ENCODE measurements around the gene MYPN.
"Not testable (repeated sequence)": the region's sequence is repeated elsewhere in the genome, so short reads cannot be mapped to it uniquely, and the experiment has no call there.

The MYPN gene

DNA sequence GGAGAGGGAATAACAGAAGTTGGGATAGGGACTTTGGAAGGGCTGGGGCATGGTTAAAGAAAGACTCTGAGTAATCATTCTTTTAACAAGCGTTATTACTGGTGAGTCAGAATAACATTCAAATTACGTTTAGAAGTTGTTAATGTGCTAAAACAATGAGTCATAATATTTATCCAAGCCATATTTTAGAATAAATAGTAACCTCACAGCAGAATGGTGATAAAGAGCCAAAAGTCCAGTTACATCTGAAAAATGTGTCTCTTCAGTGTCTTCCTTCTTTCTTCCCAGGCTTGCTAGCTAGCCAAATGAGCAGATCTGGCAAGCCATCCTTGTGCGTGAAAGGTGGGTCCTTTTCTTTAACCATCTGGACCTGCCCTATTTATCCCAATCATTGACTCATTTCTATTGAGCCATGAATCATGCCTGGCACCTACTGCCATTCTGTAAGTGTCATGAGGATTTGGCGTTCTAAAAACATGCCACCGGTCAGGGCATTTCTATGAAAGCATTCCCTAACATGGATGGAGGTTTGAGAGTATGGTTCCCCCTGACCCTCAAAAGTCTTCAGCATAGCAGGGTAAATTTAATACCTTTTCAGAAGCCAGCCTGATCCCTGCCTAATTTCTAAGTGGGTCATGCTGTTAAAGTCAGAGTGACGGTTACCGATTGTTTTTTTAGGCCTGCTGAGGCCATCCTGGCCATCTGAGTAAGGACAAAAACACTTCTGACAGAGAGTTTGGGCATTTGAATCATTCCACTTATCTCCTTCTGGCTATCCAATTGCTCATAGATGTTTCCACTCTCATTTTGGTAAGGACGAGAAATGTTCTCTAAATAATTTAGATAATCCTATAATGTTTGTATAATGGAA lies 26.9 kb downstream of the MYPN start:
- DNase-seq: no peak

- no peak for DNase-seq
Observed at GRCh38 chr10:68137171-68137570, 27.9 kb downstream of the MYPN start.

- no peak for DNase-seq
Observed at GRCh38 chr10:68138526-68138925, 29.2 kb downstream of the MYPN start.

DNA sequence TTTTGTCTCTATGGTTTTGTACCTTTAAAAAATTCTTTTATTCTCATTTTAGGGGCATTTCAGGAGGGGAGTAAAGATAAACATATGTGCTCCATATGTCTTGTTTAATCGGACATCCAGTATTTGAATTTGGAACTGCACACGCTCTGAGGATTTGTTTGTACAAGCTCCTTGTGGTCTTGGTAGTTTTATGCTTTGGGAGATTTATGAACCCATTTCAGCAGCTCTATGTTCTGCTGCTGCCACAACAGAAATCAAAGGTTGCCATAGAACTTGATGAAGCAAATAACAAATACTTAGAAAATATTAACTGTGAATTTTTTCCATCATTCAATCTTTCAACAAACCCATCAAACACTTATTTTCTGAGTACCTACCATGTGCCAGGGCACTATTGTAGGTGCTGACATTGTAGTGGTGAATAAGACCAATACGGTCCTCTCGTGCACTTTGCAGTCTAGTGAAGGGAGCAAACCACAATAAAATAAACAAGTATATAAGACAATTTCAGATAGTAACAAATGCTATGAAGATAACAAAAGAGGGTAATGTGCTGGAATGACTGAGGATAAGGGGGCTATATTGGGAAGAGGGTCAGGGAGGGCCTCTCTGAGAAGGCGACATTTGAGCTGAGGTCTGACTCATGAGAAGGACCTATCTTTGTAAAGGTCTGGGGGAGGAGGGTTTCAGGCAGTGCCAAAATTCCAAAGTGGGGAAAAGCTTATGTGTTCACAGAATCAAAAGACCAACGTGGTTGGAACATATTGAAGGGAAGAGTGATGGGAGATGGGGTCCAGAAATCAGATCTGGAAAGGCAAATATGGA lies 30.4 kb downstream of the MYPN start:
- DNase-seq: no peak

DNA sequence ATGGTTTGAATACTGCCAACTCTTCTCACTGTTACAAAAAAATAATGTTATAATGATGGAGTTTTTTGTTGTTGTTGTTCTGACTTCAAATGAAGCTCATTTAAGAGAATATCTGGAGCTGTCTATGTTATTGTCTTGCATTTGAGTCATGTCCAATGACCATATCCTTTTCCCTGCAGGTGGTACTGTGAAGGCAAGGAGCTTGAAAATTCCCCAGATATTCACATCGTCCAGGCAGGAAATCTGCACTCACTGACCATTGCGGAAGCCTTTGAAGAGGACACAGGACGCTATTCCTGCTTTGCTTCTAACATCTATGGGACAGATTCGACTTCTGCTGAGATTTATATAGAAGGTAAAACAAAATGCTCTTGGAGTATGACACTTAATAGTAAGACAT lies 33.5 kb downstream of the MYPN start:
- no peak for DNase-seq

- DNase-seq: no peak
Observed at GRCh38 chr10:68144709-68145108, 35.4 kb downstream of the MYPN start.

- no peak for DNase-seq
Observed at GRCh38 chr10:68145705-68146104, 36.4 kb downstream of the MYPN start.

DNA sequence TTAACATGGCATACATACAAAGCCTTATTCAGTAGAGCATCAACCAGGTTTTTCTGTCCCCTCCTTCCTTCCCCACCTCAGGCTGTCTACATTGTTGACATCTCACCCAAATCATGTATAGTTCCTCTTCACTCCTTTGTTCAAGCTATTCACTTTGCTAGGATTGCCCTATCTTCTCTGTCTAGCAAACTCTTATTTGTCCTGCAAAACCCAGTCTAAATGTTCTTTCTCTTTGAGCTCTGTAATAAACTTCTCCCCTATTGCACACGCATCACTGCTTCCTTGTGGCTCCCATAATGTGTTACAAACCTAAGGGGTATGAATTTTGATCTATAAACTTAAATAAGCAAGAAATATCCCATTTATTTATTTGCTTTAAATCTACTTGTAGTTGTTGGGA lies 36.8 kb downstream of the MYPN start:
- no peak for DNase-seq

DNA sequence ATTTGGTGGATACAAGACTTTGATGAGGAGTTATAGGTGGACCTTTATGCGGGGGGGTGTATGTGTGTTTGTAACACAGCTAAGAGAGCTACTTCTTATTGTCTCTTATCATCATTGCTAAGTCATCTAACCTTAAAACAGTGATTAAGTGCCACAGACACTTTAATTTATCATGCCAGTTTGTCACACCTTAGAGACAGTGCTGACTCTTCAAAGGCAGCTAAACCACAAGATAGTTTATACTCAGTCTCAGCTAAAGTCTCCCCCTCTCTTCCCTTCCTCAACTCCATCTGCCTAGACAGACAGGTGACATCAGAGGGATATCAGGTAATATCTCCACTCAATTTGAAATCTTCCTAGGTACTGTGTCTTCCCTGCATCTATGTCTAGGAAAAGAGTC lies 42.2 kb downstream of the MYPN start:
- DNase-seq: no peak

- no peak for DNase-seq
Observed at GRCh38 chr10:68153473-68154210, 44.4 kb downstream of the MYPN start.

GRCh38 chr10:68154211-68154497 lies 44.9 kb downstream of the MYPN start:
- DNase-seq: no peak

DNA sequence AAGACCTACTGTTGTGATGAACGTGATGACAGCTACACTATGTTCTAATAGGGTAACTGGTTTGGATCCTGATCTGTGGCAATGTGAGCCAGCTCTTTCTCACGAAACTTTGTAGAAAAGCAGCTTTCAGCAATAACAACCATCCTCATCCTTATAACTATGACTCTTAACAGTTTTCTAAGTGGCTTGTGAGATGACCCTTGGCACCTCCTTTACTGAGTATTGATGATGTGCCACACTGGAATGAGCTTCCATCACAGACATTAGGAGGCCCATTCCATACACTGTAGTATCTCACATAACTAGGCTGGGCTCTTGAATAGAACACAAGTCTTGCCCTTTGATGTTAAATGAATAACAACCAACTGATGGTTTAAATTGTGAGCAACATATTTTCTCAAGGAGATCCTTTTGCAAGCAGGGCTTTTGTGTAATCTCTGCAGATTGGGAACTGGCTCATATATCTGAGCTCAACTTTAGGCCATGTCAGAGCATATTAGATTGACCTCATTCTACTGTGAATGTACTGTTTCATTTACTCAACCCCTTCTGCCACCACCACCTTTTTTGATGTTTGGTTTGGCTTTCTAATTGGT lies 46.4 kb downstream of the MYPN start:
- DNase-seq: no peak

- peak; percentile 21 to 58 (median 42) for DNase-seq
Observed at GRCh38 chr10:68156373-68157185, 47.3 kb downstream of the MYPN start.

DNA sequence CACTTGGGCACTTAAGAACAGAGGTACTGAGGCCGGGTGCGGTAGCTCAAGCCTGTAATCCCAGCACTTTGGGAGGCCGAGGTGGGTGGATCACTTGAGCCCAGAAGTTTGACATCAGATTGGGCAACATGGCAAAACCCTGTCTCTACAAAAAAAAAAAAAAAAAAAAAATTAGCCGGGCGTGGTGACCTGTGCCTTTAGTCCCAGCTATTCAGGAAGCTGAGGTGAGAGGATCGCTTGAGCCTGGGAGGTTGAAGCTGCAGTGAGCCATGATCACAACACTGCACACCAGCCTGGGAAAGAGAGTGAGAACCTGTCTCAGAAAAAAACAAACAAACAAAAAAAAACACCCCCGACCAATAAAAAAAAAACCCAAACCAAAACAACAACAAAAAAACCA lies 48.2 kb downstream of the MYPN start:
- DNase-seq: not testable (repeated sequence)

DNA sequence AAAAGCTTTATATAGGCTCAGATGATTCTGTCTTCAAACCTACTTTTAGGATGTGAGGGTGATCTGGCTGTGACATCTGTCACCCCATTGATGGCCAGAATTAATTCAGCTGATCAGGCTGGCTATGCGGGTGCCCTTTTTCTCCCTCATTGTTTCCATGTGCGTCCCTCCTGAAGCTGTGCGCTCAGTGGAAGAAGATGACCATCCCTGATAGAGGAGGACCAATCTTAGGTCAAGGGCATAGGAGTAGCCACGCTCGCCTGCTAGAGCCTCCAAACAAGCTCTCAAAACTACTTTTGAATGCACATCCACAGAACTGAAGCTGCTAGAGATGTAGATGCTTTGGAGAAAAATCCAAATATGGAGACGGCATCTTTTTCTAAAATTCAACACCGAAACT lies 48.7 kb downstream of the MYPN start:
- DNase-seq: no peak

- DNase-seq: peak in 1 of 5 donors; percentile 76
Observed at GRCh38 chr10:68163735-68164134, 54.4 kb downstream of the MYPN start.

- DNase-seq: no peak
Observed at GRCh38 chr10:68165643-68166042, 56.4 kb downstream of the MYPN start.

GRCh38 chr10:68166871-68167585 lies 57.7 kb downstream of the MYPN start:
- DNase-seq: no peak

DNA sequence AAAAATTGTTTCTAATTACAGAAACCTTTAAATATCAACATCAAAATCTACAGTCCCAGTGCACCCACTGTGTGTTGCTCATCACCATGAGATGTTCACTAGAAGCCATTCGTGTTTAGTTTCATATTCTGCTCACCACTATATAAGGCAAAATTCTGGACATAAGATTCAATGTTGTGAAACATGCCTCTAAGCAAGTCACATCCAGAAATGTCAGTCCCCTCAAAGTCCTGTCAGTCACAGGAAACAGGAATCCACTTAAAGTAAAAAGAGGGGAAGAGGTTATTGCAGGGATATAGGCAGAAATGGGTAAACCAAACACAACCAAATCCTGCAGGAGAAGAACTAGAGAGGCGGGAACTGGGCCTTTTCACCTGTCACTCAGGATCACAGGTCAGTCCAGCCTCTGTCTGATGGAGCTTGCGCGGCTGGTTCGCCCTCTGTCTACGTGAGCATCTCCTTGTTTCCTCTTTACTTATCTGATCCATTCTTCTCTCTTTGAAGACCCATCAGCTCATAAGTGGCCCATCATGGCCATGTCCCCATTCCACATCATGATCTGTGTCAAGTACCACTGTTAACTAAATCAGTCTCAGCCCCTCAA lies 58.4 kb downstream of the MYPN start:
- DNase-seq: no peak

GRCh38 chr10:68171539-68172080 lies 62.3 kb downstream of the MYPN start:
- DNase-seq: no peak

GRCh38 chr10:68172324-68172723 lies 63.0 kb downstream of the MYPN start:
- no peak for DNase-seq
